OCI-LY7 (cell line): ENCODE results near the gene NXN.

Experiments used
- EZH2phosphoT487 ChIP-seq: fragments of 200-600 bp; sonication (generic); IDR thresholded peaks from 2 replicates; pipeline ENCODE4 v1.6.1; 2018; ENCODE audit warnings: low read depth, borderline replicate concordance, mild to moderate bottlenecking, mixed run types, antibody characterized with exemption, low read length, moderate library complexity, mixed read lengths
- TF ChIP-seq, protein P1 (sequence below): fragments of 200-600 bp; sonication (generic); conservative IDR thresholded peaks from 2 replicates; pipeline ENCODE4 v1.5.1; 2014; ENCODE audit warnings: mild to moderate bottlenecking, antibody characterized with exemption, low read length, moderate library complexity, mixed read lengths

DNA sequence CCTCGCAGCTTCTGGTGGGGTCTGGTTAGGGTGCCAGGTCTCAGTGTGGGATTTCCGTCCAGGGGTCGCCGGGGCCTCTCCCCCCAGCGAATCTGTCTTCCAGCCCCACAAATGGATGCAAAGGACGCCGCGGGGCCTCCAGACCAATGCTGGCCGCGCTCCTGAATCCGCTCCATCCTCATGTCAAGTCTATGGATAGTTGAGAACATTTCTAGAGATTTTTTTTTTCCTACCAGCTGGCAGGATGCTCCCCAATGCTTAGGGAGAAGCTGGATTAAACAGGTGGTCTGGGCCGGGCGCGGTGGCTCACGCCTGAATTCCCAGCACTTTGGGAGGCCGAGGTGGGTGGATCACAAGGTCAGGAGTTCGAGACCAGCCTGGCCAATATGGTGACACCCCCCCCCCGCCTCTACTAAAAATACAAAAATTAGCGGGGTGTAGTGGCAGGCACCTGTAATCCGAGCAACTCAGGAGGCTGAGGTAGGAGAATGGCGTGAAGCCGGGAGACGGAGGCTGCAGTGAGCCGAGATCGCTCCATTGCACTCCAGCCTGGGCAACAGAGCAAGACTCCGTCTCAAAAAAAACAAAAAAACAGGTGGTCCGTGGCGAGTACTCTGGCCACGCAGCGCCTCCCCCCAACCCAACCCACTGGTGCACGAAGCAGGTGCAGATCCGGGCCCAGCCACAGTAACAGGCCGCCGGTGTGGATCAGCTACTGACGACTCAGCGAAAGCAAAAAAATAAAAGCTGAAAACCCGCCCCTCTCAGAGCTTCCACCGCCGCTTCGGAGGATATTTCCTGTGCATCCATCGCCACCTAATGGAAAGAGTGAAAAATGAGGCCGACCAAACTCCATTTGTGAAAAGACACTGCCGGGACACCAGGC, 1.1 kb upstream of the NXN start:
- TF ChIP-seq, protein P1, sequence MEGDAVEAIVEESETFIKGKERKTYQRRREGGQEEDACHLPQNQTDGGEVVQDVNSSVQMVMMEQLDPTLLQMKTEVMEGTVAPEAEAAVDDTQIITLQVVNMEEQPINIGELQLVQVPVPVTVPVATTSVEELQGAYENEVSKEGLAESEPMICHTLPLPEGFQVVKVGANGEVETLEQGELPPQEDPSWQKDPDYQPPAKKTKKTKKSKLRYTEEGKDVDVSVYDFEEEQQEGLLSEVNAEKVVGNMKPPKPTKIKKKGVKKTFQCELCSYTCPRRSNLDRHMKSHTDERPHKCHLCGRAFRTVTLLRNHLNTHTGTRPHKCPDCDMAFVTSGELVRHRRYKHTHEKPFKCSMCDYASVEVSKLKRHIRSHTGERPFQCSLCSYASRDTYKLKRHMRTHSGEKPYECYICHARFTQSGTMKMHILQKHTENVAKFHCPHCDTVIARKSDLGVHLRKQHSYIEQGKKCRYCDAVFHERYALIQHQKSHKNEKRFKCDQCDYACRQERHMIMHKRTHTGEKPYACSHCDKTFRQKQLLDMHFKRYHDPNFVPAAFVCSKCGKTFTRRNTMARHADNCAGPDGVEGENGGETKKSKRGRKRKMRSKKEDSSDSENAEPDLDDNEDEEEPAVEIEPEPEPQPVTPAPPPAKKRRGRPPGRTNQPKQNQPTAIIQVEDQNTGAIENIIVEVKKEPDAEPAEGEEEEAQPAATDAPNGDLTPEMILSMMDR = peak; percentile 83
- no peak for TF ChIP-seq EZH2phosphoT487
